ENCODE measurements around the gene DRC7.

DNA sequence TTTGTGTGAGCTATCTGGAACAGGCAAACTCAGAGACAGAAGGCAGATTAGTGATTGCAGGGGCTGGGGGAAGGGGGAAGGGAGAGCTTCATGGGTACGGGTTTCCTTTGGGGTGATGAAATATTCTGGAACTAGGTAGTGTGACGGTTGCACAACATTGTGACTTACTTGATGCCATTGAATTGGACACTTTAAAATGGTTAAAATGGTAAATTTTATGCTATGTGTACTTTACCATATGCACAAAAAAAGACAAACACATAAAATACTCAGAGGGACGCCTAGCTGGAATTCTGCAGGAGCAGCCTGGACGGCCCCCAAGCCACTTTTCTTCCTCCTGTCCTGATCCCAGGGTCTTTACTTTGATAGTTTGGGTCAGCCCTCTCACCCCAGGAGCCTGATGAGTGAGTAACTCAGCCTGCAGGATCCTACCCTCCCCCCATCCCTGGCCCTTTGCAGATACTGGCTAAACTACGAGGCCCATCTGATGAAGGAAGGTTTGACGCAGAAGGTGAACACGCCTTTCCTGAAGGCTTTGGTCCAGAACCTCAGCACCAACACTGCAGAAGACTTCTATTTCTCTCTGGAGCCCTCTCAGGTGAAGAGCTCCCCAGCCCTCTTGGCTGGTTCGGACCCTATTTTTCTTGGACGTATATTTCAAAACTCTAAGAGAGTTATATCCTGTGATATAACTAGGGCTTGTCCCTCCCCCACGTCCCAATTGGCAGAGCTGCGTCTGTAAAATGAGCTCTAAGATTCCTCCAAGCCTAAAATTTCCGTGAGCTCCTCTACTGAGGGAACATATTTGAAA is 18.7 kb upstream of the DRC7 start:
- TF ChIP-seq, protein P1, sequence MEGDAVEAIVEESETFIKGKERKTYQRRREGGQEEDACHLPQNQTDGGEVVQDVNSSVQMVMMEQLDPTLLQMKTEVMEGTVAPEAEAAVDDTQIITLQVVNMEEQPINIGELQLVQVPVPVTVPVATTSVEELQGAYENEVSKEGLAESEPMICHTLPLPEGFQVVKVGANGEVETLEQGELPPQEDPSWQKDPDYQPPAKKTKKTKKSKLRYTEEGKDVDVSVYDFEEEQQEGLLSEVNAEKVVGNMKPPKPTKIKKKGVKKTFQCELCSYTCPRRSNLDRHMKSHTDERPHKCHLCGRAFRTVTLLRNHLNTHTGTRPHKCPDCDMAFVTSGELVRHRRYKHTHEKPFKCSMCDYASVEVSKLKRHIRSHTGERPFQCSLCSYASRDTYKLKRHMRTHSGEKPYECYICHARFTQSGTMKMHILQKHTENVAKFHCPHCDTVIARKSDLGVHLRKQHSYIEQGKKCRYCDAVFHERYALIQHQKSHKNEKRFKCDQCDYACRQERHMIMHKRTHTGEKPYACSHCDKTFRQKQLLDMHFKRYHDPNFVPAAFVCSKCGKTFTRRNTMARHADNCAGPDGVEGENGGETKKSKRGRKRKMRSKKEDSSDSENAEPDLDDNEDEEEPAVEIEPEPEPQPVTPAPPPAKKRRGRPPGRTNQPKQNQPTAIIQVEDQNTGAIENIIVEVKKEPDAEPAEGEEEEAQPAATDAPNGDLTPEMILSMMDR (IDR thresholded peaks at IDR 0.05; ENCODE audit: low read depth, low read length) = no peak
- TF ChIP-seq EZH2phosphoT487 (IDR thresholded peaks at IDR 0.05; ENCODE audit: low read depth) = no peak

Measured in OCI-LY3 (cell line).